DMS114 treated with DMSO at 0.1 percent for 48 hours (cell line): ENCODE data around the gene HNRNPF.
"Not testable (repeated sequence)": the region's sequence is repeated elsewhere in the genome, so short reads cannot be mapped to it uniquely, and the experiment has no call there.

ENCODE experiments used
- DNase-seq: peaks from one replicate; lab custom pipeline; 2025; ENCODE audit not compliant: unreplicated experiment; lab: John Stamatoyannopoulos, UW

Gene HNRNPF

GRCh38 chr10:43421944-43422343 lies 13.0 kb upstream of the HNRNPF start:
- DNase-seq, result not testable (repeated sequence)

GRCh38 chr10:43421519-43421918 lies 12.5 kb upstream of the HNRNPF start:
- DNase-seq, result no peak

GRCh38 chr10:43421201-43421507 lies 12.2 kb upstream of the HNRNPF start:
- no peak for DNase-seq

GRCh38 chr10:43420369-43421200 lies 11.6 kb upstream of the HNRNPF start:
- DNase-seq, result peak; percentile 60

GRCh38 chr10:43419997-43420368 lies 11.0 kb upstream of the HNRNPF start:
- no peak for DNase-seq

GRCh38 chr10:43417950-43418768 lies 9.2 kb upstream of the HNRNPF start:
- DNase-seq, result no peak

- DNase-seq, result no peak
These were observed 6.6 kb upstream of the HNRNPF start for GRCh38 chr10:43415544-43415943.

GRCh38 chr10:43411536-43411935 lies 2.5 kb upstream of the HNRNPF start:
- DNase-seq, result no peak

GRCh38 chr10:43410345-43410744 lies 1.4 kb upstream of the HNRNPF start:
- DNase-seq, result no peak

GRCh38 chr10:43409385-43410109 lies 561 bp upstream of the HNRNPF start:
- DNase-seq, result peak; percentile 32

- DNase-seq, result no peak
These were observed 666 bp downstream of the HNRNPF start for GRCh38 chr10:43408331-43408709.

GRCh38 chr10:43407576-43408330 lies 1.2 kb downstream of the HNRNPF start:
- DNase-seq, result peak; percentile 67

GRCh38 chr10:43407148-43407575 lies 1.8 kb downstream of the HNRNPF start:
- no peak for DNase-seq

GRCh38 chr10:43404704-43405084 lies 4.3 kb downstream of the HNRNPF start:
- no peak for DNase-seq

- DNase-seq, result no peak
These were observed 4.9 kb downstream of the HNRNPF start for GRCh38 chr10:43403911-43404703.

- no peak for DNase-seq
These were observed 6.0 kb downstream of the HNRNPF start for GRCh38 chr10:43402880-43403452.

- DNase-seq, result no peak
These were observed 6.8 kb downstream of the HNRNPF start for GRCh38 chr10:43402176-43402575.

- DNase-seq, result no peak
These were observed 7.4 kb downstream of the HNRNPF start for GRCh38 chr10:43401627-43402026.

- no peak for DNase-seq
These were observed 9.4 kb downstream of the HNRNPF start for GRCh38 chr10:43399320-43400310.
